Thymus (tissue), 11 donors: Measurements from ENCODE around the gene CDC20B. TPM values are rescaled to one million over a fixed set of nuclear protein-coding genes. Genes with fewer than 3 reads are reported as not detected.
A peak's percentile ranks its signal among the peaks of the same experiment; 100 is the strongest.

Experiments
- DNase-seq, 9 donors: peaks; one replicate each; pipeline ENCODE4 v3.0.0-alpha.2; 2013; ENCODE audit warnings: low spot score in 9 of 9, low read depth in 6 of 9, missing footprints in 1 of 9
- H3K27ac ChIP-seq, 2 donors: one replicate each; pipeline ENCODE4 v1.5.1; 2013; ENCODE audit warnings: control low read depth in 1 of 2, low read depth in 1 of 2, low read length in 1 of 2, mild to moderate bottlenecking in 1 of 2, moderate library complexity in 1 of 2
- H3K27me3 ChIP-seq, 2 donors: one replicate each; pipeline ENCODE4 v1.5.1; 2013; ENCODE audit warnings: low read length in 1 of 2; ENCODE audit not compliant: control insufficient read depth in 2 of 2, insufficient read depth in 1 of 2
- H3K36me3 ChIP-seq, 2 donors: one replicate each; pipeline ENCODE4 v1.5.1; 2013; ENCODE audit warnings: low read length in 1 of 2, mild to moderate bottlenecking in 1 of 2, moderate library complexity in 1 of 2; ENCODE audit not compliant: control insufficient read depth in 2 of 2, insufficient read depth in 2 of 2
- H3K4me1 ChIP-seq, 2 donors: one replicate each; pipeline ENCODE4 v1.5.1; 2013; ENCODE audit warnings: low read length in 2 of 2; ENCODE audit not compliant: control insufficient read depth in 2 of 2, insufficient read depth in 2 of 2
- H3K4me3 ChIP-seq, 2 donors: one replicate each; pipeline ENCODE4 v1.5.1; 2013; ENCODE audit warnings: low read length in 2 of 2, control low read depth in 1 of 2, mild to moderate bottlenecking in 1 of 2
- H3K9me3 ChIP-seq, 2 donors: one replicate each; pipeline ENCODE4 v1.5.1; 2013; ENCODE audit warnings: low read length in 1 of 2, mild to moderate bottlenecking in 1 of 2; ENCODE audit not compliant: control insufficient read depth in 2 of 2, insufficient read depth in 1 of 2
- WGBS: extraction: QIAGEN DNeasy Blood & Tissue Kit; methylation state at CpG from one replicate; pipeline ENCODE4 v1.1.7; 2013; 5-methylcytosine and 5-hydroxymethylcytosine counted together
- polyA plus RNA-seq: library from polyadenylated mRNA; stranded (reverse); fragments of 200-250 nt; gene quantifications from one replicate; pipeline ENCODE4 v1.2.3, GENCODE V29; 2013
- total RNA-seq: library from RNA; stranded (reverse); fragments of 120-200 nt; gene quantifications from one replicate; pipeline ENCODE4 v1.2.4, GENCODE V29; 2013
- donor health status: healthy.

Gene CDC20B
- total and polyA plus RNA-seq, 2 donors, result 0.19 to 0.27 TPM

DNA sequence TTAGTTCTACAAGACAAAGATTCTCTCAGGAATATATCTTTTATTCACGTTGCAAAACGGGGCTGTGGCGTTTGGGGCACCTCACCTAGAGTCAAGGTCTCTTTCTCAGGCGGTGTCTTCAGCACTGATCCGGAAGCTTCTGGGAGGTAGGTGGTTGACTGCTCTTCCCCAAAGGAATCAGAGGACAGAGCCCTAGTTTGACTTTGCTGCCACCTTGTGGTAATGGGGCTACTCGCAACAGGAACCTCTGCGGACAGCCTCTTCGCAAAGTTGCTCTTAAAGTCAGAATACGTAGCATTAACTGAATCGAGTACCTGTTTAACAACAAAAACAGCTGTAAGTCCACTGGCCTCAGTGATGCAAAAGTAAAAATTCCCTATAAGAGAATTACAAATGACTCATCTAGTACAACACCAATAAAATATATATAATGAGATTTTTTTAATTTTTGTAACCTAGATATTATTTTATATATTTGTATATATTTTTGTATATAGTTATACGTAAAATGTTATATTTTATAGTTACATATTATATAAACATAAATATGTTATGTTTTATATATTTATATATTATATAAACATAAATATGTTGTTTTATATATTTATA lies 26.3 kb downstream of the CDC20B start:
- no peak overlapping the region for H3K4me3 ChIP-seq
- WGBS, result 10% methylated on average over 11 of the region's 11 CpGs
- peak; percentile 54 to 92 (median 78) for DNase-seq
- no peak overlapping the region for H3K27ac ChIP-seq
- H3K36me3 ChIP-seq, result no peaks in the 10 kb centered on the region
- H3K27me3 ChIP-seq, result peaks cover 0 to 11% of the 10 kb centered on the region in 2 donors
- no peaks in the 10 kb centered on the region for H3K9me3 ChIP-seq
- peaks cover 0 to 2% of the 10 kb centered on the region in 2 donors for H3K4me1 ChIP-seq

DNA sequence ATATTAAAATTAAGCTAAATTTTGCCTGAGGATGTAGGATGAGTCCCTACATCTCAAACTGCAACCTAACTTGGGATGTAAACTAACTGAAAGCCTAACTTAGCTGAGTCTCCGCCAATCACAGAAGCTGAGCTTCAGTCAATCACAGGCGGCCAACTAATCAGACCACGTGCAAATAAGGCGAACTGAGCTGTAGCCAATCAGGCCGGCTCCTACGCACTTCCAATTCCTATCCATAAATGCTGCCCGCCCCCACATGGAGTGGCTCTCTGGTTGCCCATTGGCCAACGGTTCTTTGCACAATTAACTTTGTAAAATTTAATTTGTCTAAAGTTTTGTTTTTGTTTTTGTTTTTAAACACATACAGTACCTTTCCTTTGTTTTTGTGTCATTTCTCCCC lies 26.9 kb downstream of the CDC20B start:
- Histone ChIP-seq H3K27me3 (peaks cover 0 to 11% of the 10 kb centered on the region in 2 donors), H3K4me1 (peaks cover 0 to 2% of the 10 kb centered on the region in 2 donors), H3K27ac (no peak overlapping the region), H3K36me3 (no peaks in the 10 kb centered on the region), H3K9me3 (no peaks in the 10 kb centered on the region), H3K4me3 (no peak overlapping the region)
- no peak for DNase-seq
- 94% methylated on average over 8 of the region's 8 CpGs for WGBS

DNA sequence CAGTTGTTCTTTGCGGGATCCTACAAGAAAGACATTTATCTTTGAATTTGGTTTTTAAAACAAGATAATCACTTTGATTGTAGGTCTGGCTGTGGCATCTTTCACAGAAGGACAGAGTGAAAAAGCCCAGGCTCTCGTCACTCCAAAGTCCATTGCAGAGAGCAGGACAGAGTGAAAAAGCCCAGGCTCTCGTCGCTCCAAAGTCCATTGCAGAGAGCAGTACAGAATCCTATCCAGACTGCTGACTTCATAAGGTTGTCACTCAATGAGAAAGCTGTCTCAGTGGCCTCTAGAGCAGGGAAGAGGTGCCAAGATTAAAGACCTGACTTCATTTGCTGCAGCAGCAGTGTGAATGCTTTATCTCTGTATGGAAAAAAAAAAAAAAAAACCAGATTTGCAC lies 29.4 kb downstream of the CDC20B start:
- no peak for DNase-seq
- Histone ChIP-seq H3K4me3 (no peak overlapping the region), H3K27ac (no peak overlapping the region), H3K27me3 (peaks cover 0 to 9% of the 10 kb centered on the region in 2 donors), H3K36me3 (no peaks in the 10 kb centered on the region), H3K9me3 (no peaks in the 10 kb centered on the region), H3K4me1 (peaks cover 0 to 2% of the 10 kb centered on the region in 2 donors)
- 83% methylated on average over 4 of the region's 4 CpGs for WGBS

DNA sequence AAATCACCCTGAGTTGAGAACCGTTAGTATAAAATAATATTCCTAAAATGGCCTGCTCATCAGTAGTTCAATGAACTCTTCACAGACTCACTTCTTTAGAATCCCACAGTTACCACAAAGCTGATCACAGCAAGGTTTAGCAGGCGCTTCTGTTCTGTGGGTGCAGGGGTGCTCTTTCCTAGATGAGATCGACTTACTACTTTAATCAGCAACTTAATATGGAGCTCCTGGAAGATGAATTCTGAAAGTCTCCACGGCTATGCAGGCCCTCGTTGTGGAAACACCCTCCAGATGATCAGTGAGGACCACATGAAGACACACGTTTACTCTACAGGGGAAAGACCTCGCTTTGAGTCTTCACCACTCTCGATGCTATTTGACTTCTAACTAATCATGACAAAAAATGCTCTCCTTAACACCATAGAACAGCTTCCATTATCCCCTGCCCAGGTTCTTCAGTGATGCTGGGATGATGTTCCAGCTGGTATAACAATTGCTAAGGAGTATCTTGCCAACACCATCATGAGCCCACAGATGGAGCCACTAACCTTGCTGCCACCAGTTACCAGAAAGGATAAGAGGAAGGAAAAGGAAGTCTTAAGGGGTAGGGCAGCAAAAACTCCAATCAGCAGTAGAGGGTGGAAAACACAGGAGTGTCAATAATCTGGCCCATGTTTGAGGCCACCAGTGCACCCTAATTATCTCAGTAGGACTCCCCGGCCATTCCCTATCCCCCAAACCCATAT lies 30.9 kb downstream of the CDC20B start:
- Histone ChIP-seq H3K4me3 (no peak overlapping the region), H3K4me1 (peaks cover 0 to 2% of the 10 kb centered on the region in 2 donors)
- WGBS, result 93% methylated on average over 9 of the region's 9 CpGs

DNA sequence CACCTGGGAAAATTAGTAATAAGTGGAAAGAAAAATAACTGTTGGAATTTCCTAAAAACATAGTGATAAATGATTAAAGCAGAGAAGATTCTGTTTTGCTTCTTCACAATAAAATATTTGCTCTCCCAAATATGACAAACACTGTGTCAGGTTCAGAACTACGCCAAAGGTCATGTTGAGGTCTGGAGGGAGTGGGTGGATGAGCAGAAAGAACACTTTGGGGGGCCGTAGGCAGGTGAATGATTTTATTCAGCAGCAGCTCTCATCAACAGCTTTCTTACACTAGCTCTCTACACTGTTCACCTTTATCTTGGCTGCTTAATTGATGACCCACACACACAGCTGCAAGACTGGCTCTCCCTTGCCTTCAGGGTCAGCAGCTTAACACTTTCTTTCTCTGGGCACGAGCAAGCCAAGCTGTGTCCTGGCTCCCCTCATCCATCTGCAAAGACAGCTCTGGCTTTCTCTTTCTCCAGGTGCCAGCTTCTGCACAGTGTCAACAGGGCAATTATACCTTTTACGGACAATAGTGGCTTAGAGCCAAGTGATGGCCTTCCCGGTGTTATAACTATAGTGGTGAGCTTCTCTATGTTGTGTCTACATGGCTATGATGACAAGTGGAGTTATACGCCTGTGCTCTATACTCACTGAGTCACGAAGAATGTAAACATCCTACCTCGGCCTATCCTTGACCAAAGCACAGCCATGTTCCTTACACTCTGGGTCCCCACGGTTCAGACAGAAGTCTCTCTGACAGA lies 31.9 kb downstream of the CDC20B start:
- WGBS, result 96% methylated on average over 9 of the region's 9 CpGs
- peaks cover 0 to 4% of the 10 kb centered on the region in 2 donors for H3K27me3 ChIP-seq
- no peaks in the 10 kb centered on the region for H3K36me3 ChIP-seq
- no peak overlapping the region for H3K4me3 ChIP-seq
- DNase-seq, result no peak
- no peaks in the 10 kb centered on the region for H3K4me1 ChIP-seq
- no peak overlapping the region for H3K27ac ChIP-seq
- no peaks in the 10 kb centered on the region for H3K9me3 ChIP-seq

More for the DNA sequence above, 30.9 kb downstream of the CDC20B start:
- H3K9me3 ChIP-seq, result no peaks in the 10 kb centered on the region
- H3K27ac ChIP-seq, result no peak overlapping the region
- peak in 1 of 9 donors; percentile 2 for DNase-seq
- no peaks in the 10 kb centered on the region for H3K36me3 ChIP-seq
- H3K27me3 ChIP-seq, result peaks cover 0 to 4% of the 10 kb centered on the region in 2 donors

DNA sequence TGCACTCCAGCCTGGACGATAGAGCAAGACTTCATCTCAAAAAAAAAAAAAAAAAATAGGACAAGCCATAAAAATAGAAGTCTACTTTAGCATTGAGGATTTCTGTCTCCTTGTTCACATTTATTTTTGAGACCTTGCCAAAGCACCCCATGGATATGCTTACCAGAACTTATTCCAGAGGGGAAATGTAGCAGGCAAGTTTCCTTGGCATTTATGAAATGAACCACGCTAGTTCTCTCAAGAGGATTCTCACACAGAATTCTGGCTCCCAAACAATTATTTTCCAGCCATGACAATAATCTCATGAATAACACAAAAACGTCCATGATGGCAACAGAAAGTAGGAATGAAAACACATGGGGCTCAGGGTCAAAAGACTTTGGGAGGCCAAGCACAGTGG lies 36.5 kb downstream of the CDC20B start:
- DNase-seq, result no peak
- 89% methylated on average over 3 of the region's 3 CpGs for WGBS

DNA sequence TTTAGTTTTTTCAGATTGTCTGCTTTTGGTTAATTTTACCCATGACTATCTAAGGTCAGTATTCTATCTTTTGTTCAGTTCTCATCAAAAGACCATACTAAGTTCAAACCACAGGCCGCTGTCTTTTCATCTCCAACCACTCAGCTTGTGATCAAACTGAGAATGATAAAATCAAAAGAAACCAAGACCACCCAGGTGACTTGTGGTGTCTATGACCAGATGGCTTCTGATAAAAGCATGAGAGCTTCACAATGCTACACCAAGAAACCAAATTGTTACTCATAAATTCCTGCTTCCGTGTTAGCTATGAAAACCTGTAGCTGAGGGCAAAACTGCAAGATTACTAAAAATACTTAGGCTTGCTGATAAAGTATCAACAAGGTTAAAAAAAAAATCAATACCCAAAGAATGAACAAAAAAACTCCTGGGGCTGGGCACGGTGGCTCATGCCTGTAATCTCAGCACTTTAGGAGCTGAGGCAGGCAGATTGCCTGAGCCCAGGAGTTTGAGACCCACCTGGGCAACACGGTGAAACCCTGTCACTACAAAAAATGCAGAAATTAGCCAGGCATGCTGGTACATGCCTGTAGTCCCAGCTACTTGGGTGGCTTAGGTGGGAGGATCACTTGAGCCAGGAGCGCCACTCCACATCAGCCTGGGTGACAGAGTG lies 38.8 kb downstream of the CDC20B start:
- H3K9me3 ChIP-seq, result no peaks in the 10 kb centered on the region
- WGBS, result 40% methylated on average over 5 of the region's 5 CpGs
- H3K4me3 ChIP-seq, result no peak overlapping the region
- H3K27ac ChIP-seq, result no peak overlapping the region
- H3K4me1 ChIP-seq, result peaks cover 0 to 5% of the 10 kb centered on the region in 2 donors
- no peaks in the 10 kb centered on the region for H3K27me3 ChIP-seq
- H3K36me3 ChIP-seq, result no peaks in the 10 kb centered on the region
- DNase-seq, result peak in 2 of 9 donors; percentile 1 to 30

More for the DNA sequence above, 36.5 kb downstream of the CDC20B start:
- Histone ChIP-seq H3K4me1 (peaks cover 0 to 5% of the 10 kb centered on the region in 2 donors), H3K9me3 (no peaks in the 10 kb centered on the region), H3K36me3 (no peaks in the 10 kb centered on the region), H3K27ac (no peak overlapping the region), H3K4me3 (no peak overlapping the region), H3K27me3 (no peaks in the 10 kb centered on the region)

DNA sequence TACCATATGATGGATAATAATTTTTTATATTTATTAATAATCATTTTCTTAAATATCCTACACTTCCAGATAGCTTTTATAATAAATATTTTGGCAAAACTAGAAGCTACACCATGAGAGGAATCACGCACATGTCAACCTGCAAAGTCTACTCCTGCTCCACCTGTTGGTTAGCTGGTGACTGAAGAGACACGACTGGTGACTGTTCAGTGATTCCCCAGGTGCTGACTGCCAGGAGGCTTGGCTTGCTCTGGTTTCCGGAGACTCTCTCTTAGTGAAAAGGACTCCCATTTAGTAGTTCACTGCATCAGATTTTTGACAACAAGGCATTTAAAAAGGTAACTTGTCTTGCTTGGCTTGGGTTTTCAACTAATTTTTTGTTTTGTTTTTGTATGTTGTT lies 49.6 kb downstream of the CDC20B start:
- Histone ChIP-seq H3K36me3 (no peaks in the 10 kb centered on the region), H3K4me3 (no peak overlapping the region), H3K9me3 (no peaks in the 10 kb centered on the region), H3K27me3 (no peaks in the 10 kb centered on the region), H3K4me1 (no peaks in the 10 kb centered on the region), H3K27ac (no peak overlapping the region)
- 91% methylated on average over 3 of the region's 3 CpGs for WGBS
- DNase-seq, result no peak
